ENCODE results near the gene GRID1. TPM values are rescaled to one million over a fixed set of nuclear protein-coding genes. Genes with fewer than 3 reads are reported as not detected.

The GRID1 gene
- total RNA-seq, 1 experiment from 2014 or later, result not detected

DNA sequence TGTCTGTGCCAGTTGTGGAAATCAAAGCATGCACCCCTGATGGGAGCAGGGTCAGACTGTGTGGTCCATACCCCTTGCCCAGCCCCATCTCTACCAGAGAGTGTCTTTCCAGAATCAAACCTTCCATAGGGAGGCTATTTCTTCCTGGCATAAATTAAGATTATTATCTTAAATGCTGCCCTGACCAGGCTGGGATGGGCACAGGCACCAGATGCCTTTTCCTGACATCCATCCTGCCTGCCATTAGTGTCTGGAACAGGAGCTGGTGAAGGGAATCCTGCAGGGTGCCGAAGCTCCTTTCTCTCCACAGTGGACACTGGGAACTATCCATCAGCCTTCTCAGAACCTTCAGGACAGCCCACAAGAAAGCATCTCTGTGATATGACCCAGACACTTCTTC, 296.3 kb downstream of the GRID1 start:
- H3K36me3 Mint-ChIP-seq (ENCODE audit: insufficient read depth, unreplicated experiment), result no peaks in the 10 kb centered on the region
- no peak overlapping the region for H3K4me3 Mint-ChIP-seq (ENCODE audit: low read depth, unreplicated experiment)
- DNase-seq, result no peak
- H3K4me1 Mint-ChIP-seq (ENCODE audit: low read depth, unreplicated experiment), result no peaks in the 10 kb centered on the region
- CTCF ChIA-PET, result no interaction called here
- intact Hi-C loops (cut with micrococcal nuclease; ENCODE audit: unreplicated experiment), result no loop called here
- BruUV-seq (replicated peaks), result no TSS peak
- H3K27ac Mint-ChIP-seq (ENCODE audit: unreplicated experiment), result no peak overlapping the region
- TF ChIP-seq, protein P1, sequence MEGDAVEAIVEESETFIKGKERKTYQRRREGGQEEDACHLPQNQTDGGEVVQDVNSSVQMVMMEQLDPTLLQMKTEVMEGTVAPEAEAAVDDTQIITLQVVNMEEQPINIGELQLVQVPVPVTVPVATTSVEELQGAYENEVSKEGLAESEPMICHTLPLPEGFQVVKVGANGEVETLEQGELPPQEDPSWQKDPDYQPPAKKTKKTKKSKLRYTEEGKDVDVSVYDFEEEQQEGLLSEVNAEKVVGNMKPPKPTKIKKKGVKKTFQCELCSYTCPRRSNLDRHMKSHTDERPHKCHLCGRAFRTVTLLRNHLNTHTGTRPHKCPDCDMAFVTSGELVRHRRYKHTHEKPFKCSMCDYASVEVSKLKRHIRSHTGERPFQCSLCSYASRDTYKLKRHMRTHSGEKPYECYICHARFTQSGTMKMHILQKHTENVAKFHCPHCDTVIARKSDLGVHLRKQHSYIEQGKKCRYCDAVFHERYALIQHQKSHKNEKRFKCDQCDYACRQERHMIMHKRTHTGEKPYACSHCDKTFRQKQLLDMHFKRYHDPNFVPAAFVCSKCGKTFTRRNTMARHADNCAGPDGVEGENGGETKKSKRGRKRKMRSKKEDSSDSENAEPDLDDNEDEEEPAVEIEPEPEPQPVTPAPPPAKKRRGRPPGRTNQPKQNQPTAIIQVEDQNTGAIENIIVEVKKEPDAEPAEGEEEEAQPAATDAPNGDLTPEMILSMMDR (IDR thresholded peaks at IDR 0.05; ENCODE audit: unreplicated experiment), result no peak
- peaks cover 56% of the 10 kb centered on the region for H3K27me3 Mint-ChIP-seq (ENCODE audit: unreplicated experiment)
- H3K9me3 Mint-ChIP-seq (ENCODE audit: low read depth, unreplicated experiment), result no peaks in the 10 kb centered on the region

DNA sequence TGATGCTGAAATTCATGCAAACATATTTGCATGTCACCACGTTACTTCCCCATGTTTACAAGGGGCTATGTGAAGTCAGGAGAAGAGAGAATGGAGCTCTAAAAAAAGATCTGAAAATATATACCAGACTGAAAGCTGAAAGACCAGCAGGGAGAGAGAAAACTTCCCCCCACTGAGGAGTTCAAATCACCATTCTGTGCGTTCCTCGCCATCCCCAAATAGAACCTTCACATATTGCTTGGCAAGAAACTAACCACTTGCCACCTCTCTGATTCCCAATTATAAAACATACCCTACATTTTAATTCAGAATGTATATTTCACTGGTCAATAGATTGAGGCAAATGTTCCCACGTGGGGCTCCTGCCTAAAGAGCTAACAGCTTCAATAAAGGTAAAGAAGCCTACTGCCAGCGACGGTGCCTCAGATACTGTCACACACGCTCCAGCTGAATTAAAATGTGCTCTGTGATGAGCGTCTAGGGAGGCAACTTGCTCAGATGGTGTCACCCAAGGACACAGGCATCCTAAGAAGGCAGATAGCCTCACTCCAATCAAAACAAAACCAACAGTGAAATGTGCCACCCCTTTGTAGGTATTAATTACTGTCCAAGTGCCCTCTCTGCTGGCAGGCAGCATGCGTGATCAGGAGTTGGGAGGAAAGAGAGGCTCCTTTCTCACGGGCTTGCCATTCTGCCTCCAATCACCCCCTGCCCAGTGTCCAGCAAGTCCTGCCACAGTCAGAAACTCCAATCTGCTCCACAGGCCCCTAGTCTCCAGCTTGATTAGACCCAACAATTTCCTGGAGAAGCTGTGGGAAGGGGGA, 298.2 kb downstream of the GRID1 start:
- Mint-ChIP-seq H3K27me3 (ENCODE audit: unreplicated experiment) (peaks cover 69% of the 10 kb centered on the region), H3K4me3 (ENCODE audit: low read depth, unreplicated experiment) (no peak overlapping the region), H3K27ac (ENCODE audit: unreplicated experiment) (no peak overlapping the region), H3K36me3 (ENCODE audit: insufficient read depth, unreplicated experiment) (no peaks in the 10 kb centered on the region), H3K4me1 (ENCODE audit: low read depth, unreplicated experiment) (no peaks in the 10 kb centered on the region), H3K9me3 (ENCODE audit: low read depth, unreplicated experiment) (no peaks in the 10 kb centered on the region)
- BruUV-seq (replicated peaks), result no TSS peak
- intact Hi-C loops (cut with micrococcal nuclease; ENCODE audit: unreplicated experiment), result no loop called here
- TF ChIP-seq, protein P1 (IDR thresholded peaks at IDR 0.05; ENCODE audit: unreplicated experiment), result no peak
- CTCF ChIA-PET, result no interaction called here
- DNase-seq, result no peak

DNA sequence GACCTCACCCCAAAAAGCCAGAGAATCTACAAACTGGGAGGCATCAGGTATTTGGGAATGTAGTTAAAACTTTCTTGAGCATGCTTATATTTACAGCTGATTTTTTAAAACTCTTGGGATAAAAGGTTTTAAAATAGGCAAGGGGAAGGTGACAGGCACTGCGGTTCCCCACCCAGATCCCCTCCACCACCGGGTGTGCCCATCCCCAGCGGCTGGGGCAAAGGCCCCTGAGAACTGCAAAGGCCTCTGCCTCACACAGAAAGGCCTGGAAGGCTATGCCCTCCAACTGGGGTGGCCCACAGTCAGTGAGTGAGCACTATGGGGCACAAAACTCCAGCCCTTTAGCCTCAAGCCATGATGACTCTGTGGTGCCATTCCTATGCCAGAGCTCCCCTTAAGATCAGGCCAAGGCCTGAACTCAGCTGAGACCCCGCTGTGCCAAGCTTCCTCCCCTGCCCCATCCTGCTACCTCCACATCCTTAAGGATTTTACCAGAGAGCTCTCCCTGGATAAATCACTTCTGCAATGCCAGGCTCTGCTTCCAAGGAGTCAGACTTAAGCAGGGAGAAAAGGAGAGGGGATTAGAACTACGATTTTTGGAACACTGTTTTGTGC, 299.1 kb downstream of the GRID1 start:
- no peak for DNase-seq
- Mint-ChIP-seq H3K9me3 (ENCODE audit: low read depth, unreplicated experiment) (no peaks in the 10 kb centered on the region), H3K27ac (ENCODE audit: unreplicated experiment) (no peak overlapping the region), H3K27me3 (ENCODE audit: unreplicated experiment) (peaks cover 77% of the 10 kb centered on the region), H3K4me1 (ENCODE audit: low read depth, unreplicated experiment) (no peaks in the 10 kb centered on the region), H3K36me3 (ENCODE audit: insufficient read depth, unreplicated experiment) (no peaks in the 10 kb centered on the region), H3K4me3 (ENCODE audit: low read depth, unreplicated experiment) (no peak overlapping the region)
- intact Hi-C loops (cut with micrococcal nuclease; ENCODE audit: unreplicated experiment), result no loop called here
- TF ChIP-seq, protein P1 (IDR thresholded peaks at IDR 0.05; ENCODE audit: unreplicated experiment), result no peak
- no TSS peak for BruUV-seq (replicated peaks)
- CTCF ChIA-PET, result no interaction called here

DNA sequence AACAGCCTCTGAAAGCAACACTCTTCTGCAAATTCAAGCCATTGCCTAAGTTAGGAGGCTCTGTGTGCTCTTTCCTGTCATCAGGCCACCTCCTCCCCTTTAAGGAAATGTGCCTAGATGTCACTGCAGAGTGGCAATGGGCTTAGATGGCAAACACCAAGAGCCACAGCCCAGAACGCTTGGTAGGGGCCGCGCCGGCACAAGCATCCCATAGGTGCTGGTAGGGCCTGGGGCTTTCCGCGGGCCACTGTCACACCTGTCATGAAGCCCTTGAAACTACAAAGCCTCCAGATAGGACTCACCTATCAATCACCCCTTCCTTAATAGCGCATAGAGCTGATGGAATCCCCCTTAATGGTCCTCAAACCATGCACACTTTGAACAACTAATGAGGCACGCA, 299.9 kb downstream of the GRID1 start:
- no peak overlapping the region for H3K27ac Mint-ChIP-seq (ENCODE audit: unreplicated experiment)
- H3K36me3 Mint-ChIP-seq (ENCODE audit: insufficient read depth, unreplicated experiment), result no peaks in the 10 kb centered on the region
- peaks cover 77% of the 10 kb centered on the region for H3K27me3 Mint-ChIP-seq (ENCODE audit: unreplicated experiment)
- CTCF ChIA-PET, result no interaction called here
- no peak overlapping the region for H3K4me3 Mint-ChIP-seq (ENCODE audit: low read depth, unreplicated experiment)
- no TSS peak for BruUV-seq (replicated peaks)
- H3K4me1 Mint-ChIP-seq (ENCODE audit: low read depth, unreplicated experiment), result no peaks in the 10 kb centered on the region
- intact Hi-C loops (cut with micrococcal nuclease; ENCODE audit: unreplicated experiment), result no loop called here
- no peak for DNase-seq
- no peaks in the 10 kb centered on the region for H3K9me3 Mint-ChIP-seq (ENCODE audit: low read depth, unreplicated experiment)
- TF ChIP-seq, protein P1 (IDR thresholded peaks at IDR 0.05; ENCODE audit: unreplicated experiment), result no peak
